Glutamatergic neuron (in vitro differentiated cells): Measurements from ENCODE around the gene ADGRE1. TPM values are rescaled to one million over a fixed set of nuclear protein-coding genes. Genes with fewer than 3 reads are reported as not detected.

Source experiments
- DNase-seq: peaks from one replicate; pipeline ENCODE4 v3.0.0; 2022
- H3K27ac Mint-ChIP-seq: one replicate; pipeline ENCODE4 v1.8.0; 2020; ENCODE audit warnings: mild to moderate bottlenecking, mixed read lengths, inconsistent platforms; ENCODE audit not compliant: unreplicated experiment
- H3K27me3 Mint-ChIP-seq: one replicate; pipeline ENCODE4 v1.8.0; 2020; ENCODE audit warnings: mild to moderate bottlenecking, moderate library complexity, mixed read lengths, inconsistent platforms; ENCODE audit not compliant: unreplicated experiment
- H3K36me3 Mint-ChIP-seq: one replicate; pipeline ENCODE4 v1.8.0; 2020; ENCODE audit warnings: mild to moderate bottlenecking, mixed read lengths, inconsistent platforms; ENCODE audit not compliant: unreplicated experiment
- H3K4me1 Mint-ChIP-seq: one replicate; pipeline ENCODE4 v1.8.0; 2020; ENCODE audit warnings: mild to moderate bottlenecking, low read depth, mixed read lengths, inconsistent platforms; ENCODE audit not compliant: unreplicated experiment
- H3K4me3 Mint-ChIP-seq: one replicate; pipeline ENCODE4 v1.8.0; 2020; ENCODE audit warnings: mild to moderate bottlenecking, mixed read lengths, inconsistent platforms; ENCODE audit not compliant: unreplicated experiment
- H3K9me3 Mint-ChIP-seq: one replicate; pipeline ENCODE4 v1.8.0; 2020; ENCODE audit warnings: mild to moderate bottlenecking, moderate library complexity, mixed read lengths, inconsistent platforms; ENCODE audit not compliant: unreplicated experiment
- total RNA-seq: library from RNA; stranded (reverse); fragmentation: NEBNext Ultra II Directional; extraction: Animal tissue kit (Norgen Biotek cat#: 25700); gene quantifications from one replicate; pipeline ENCODE4 v1.2.1, GENCODE V29; 2021; ENCODE audit not compliant: unreplicated experiment
- TF ChIP-seq, protein P1 (sequence below): fragments of 200-600 bp; sonication (generic); IDR thresholded peaks from one replicate; pipeline ENCODE4 v1.5.0; 2021; ENCODE audit not compliant: partially characterized antibody, unreplicated experiment

Gene ADGRE1
- total RNA-seq, 1 donor from 2014 or later = not detected

DNA sequence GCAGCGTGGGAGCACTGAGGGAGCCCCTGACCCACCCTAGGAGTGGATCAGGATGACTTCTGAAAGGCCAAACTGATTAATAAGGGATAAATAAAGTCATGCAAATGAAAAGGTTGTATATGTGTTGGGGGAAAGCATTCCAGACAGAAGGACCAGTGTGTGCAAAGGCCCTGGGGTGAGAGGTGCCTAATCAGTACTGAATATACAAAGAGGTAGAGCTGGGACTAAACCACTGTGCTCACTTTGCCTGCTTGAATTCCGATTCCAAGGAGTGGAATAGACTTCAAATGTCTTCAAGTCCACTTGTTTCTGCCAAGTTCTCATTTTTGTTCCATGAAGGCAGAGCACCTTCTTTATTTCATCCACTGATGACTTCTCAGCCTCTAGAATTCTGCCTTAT lies 32.6 kb upstream of the ADGRE1 start:
- Mint-ChIP-seq H3K9me3 (peaks cover 2% of the 10 kb centered on the region), H3K36me3 (no peaks in the 10 kb centered on the region), H3K4me3 (no peak overlapping the region), H3K27me3 (peaks cover 4% of the 10 kb centered on the region), H3K27ac (no peak overlapping the region), H3K4me1 (no peaks in the 10 kb centered on the region)
- DNase-seq = no peak
- TF ChIP-seq, protein P1, sequence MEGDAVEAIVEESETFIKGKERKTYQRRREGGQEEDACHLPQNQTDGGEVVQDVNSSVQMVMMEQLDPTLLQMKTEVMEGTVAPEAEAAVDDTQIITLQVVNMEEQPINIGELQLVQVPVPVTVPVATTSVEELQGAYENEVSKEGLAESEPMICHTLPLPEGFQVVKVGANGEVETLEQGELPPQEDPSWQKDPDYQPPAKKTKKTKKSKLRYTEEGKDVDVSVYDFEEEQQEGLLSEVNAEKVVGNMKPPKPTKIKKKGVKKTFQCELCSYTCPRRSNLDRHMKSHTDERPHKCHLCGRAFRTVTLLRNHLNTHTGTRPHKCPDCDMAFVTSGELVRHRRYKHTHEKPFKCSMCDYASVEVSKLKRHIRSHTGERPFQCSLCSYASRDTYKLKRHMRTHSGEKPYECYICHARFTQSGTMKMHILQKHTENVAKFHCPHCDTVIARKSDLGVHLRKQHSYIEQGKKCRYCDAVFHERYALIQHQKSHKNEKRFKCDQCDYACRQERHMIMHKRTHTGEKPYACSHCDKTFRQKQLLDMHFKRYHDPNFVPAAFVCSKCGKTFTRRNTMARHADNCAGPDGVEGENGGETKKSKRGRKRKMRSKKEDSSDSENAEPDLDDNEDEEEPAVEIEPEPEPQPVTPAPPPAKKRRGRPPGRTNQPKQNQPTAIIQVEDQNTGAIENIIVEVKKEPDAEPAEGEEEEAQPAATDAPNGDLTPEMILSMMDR = no peak

DNA sequence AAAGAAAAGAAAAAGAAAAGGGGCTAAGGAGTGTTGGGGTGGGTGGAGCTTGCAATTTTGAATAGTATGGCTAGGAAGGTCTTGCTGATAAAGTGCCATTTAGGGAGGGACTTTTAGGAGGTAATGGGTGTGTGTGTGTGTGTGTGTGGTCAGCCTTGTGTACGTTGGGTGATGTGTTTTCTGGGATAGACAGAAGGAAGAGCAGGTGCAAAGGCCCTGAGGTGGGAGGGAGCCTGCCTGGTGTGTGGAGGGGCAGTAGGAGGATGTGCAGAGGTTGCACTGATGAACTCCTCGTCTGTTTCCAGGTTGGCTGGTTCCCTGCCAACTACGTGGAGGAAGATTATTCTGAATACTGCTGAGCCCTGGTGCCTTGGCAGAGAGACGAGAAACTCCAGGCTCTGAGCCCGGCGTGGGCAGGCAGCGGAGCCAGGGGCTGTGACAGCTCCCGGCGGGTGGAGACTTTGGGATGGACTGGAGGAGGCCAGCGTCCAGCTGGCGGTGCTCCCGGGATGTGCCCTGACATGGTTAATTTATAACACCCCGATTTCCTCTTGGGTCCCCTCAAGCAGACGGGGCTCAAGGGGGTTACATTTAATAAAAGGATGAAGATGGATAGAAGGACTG lies 30.5 kb upstream of the ADGRE1 start:
- no peaks in the 10 kb centered on the region for H3K4me1 Mint-ChIP-seq
- peaks cover 2% of the 10 kb centered on the region for H3K9me3 Mint-ChIP-seq
- no peak overlapping the region for H3K27ac Mint-ChIP-seq
- H3K36me3 Mint-ChIP-seq = no peaks in the 10 kb centered on the region
- no peak overlapping the region for H3K4me3 Mint-ChIP-seq
- TF ChIP-seq, protein P1 = no peak
- no peak for DNase-seq
- peaks cover 7% of the 10 kb centered on the region for H3K27me3 Mint-ChIP-seq

DNA sequence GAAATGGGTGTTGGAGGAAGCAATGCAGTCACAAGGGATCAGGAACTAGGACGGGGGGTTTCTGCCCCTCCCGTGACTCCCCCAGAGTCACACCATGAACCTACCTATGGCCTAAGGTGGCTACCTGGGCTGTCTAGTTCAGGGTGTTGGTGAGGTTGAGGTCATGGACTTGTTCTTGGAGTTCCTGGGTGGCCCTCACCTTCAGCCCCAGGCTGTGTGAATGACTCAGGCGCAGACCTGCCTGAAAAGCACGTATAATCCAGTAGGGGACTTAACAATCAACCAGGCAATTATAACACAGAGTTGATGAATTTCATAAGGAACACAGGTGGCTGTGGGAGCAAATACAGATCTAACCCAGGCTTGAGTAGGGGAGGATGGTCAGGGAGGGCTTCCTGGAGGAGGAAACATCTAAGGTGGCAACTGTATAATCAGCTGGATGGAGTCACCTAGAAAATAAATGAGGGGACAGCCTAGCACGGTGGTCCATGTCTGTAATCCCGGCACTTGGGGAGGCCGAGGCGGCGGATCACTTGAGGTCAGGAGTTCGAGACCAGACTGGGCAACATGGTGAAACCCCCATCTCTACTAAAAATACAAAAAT lies 25.6 kb upstream of the ADGRE1 start:
- peaks cover 7% of the 10 kb centered on the region for H3K27me3 Mint-ChIP-seq
- TF ChIP-seq, protein P1 = no peak
- H3K9me3 Mint-ChIP-seq = peaks cover 4% of the 10 kb centered on the region
- no peak for DNase-seq
- H3K4me1 Mint-ChIP-seq = peaks cover 3% of the 10 kb centered on the region
- no peak overlapping the region for H3K4me3 Mint-ChIP-seq
- no peaks in the 10 kb centered on the region for H3K36me3 Mint-ChIP-seq
- H3K27ac Mint-ChIP-seq = no peak overlapping the region

DNA sequence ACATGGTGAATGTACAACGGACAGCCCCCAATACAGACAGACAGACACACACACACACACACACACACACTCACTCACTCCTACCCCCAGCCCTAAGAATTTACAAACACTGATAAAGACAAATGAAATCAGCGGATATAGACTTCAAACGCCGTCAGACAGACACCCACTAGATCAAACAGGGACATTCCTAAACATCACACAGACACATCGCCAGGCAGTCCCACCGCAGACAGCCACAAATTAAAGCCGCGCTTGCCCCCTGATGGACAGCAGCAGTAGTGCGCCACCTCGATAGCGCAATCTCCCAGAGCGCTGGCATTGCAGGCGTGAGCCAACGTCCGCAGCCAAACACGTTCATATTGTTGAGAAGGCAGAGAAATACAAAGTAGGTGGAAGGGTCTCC lies 24.7 kb upstream of the ADGRE1 start:
- Mint-ChIP-seq H3K9me3 (peaks cover 4% of the 10 kb centered on the region), H3K27ac (no peak overlapping the region), H3K4me1 (peaks cover 3% of the 10 kb centered on the region), H3K36me3 (no peaks in the 10 kb centered on the region), H3K27me3 (peaks cover 4% of the 10 kb centered on the region), H3K4me3 (peak overlapping the region; percentile 69)
- TF ChIP-seq, protein P1 = peak; percentile 81
- DNase-seq = peak; percentile 88

DNA sequence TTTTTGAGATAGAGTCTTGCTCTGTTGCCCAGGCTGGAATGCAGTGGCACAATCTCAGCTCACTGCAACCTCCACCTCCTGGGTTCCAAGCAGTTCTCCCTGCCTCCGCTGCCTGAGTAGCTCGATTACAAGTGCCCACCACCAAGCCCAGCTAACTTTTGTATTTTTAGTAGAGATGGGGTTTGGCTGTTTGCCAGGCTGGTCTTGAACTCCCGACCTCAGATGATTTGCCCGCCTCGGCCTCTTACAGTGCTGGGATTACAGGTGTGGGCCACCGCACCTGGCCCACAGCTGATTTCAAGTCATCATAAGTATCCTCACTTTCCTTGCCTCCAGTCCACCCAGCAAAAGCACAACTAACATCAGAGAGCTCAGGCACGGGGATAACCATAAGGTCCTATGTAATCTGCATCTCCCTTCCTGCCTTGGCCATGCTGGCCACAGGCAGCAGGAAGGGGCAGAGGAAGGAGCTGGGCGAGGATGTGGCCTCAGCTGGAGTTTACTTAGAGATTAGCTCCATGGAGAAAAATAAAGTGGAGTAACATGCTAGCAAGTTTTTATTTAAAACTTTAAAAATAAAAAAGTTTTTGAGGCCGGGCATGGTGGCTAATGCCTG lies 22.9 kb upstream of the ADGRE1 start:
- TF ChIP-seq, protein P1 = no peak
- Mint-ChIP-seq H3K4me1 (peaks cover 3% of the 10 kb centered on the region), H3K9me3 (peaks cover 4% of the 10 kb centered on the region), H3K27ac (no peak overlapping the region), H3K4me3 (no peak overlapping the region), H3K27me3 (peaks cover 4% of the 10 kb centered on the region), H3K36me3 (no peaks in the 10 kb centered on the region)
- DNase-seq = no peak
